Upper lobe of left lung (tissue), 6 donors: ENCODE data around the gene FYN. TPM values are rescaled to one million over a fixed set of nuclear protein-coding genes. Genes with fewer than 3 reads are reported as not detected.

Experiments used
- ATAC-seq, 2 donors: fragments of 200-7000 bp; cut with Tn5 transposase; one replicate each; pipeline ENCODE4 v1.9.1; 2022; ENCODE audit warnings: mild to moderate bottlenecking in 2 of 2, moderate library complexity in 2 of 2; ENCODE audit not compliant: low FRiP score in 2 of 2
- DNase-seq, 2 donors: peaks; one replicate each; pipeline ENCODE4 v3.0.0-alpha.2; 2019 to 2020
- H3K27ac ChIP-seq, 4 donors: fragments of 200-600 bp; sonication (generic); one replicate each; pipeline ENCODE4 v1.5.1; 2016 to 2019
- H3K27me3 ChIP-seq, 4 donors: fragments of 200-600 bp; sonication (generic); one replicate each; pipeline ENCODE4 v1.5.1; 2017 to 2019
- H3K36me3 ChIP-seq, 4 donors: fragments of 200-600 bp; sonication (generic); one replicate each; pipeline ENCODE4 v1.5.1; 2016 to 2019
- H3K4me1 ChIP-seq, 4 donors: fragments of 200-600 bp; sonication (generic); one replicate each; pipeline ENCODE4 v1.5.1; 2018 to 2019
- H3K4me3 ChIP-seq, 4 donors: fragments of 200-600 bp; sonication (generic); one replicate each; pipeline ENCODE4 v1.5.1; 2017 to 2019; ENCODE audit warnings: mild to moderate bottlenecking in 2 of 4, moderate library complexity in 1 of 4
- H3K9me3 ChIP-seq, 4 donors: fragments of 200-600 bp; sonication (generic); one replicate each; pipeline ENCODE4 v1.5.1; 2018 to 2019
- CTCF ChIP-seq, 6 experiments: fragments of 450-650 bp in 4 of 6; fragments of 200-600 bp in 2 of 6; sonication (generic) in 2 of 6; IDR thresholded peaks; one replicate each; pipeline ENCODE4 v1.5.1; 2016 to 2019; ENCODE audit warnings: antibody characterized with exemption in 6 of 6
- EP300 ChIP-seq, 4 donors: sonication (generic); formaldehyde crosslinking; IDR thresholded peaks; one replicate each; pipeline ENCODE4 v1.5.1; 2017; ENCODE audit warnings: antibody characterized with exemption in 4 of 4, control low read depth in 2 of 4
- POLR2A ChIP-seq, 4 donors: fragments of 450-650 bp; IDR thresholded peaks; one replicate each; pipeline ENCODE4 v1.5.1; 2016 to 2017; ENCODE audit warnings: antibody characterized with exemption in 4 of 4, mild to moderate bottlenecking in 2 of 4
- POLR2AphosphoS5 ChIP-seq, 2 donors: sonication (generic); formaldehyde crosslinking; IDR thresholded peaks; one replicate each; pipeline ENCODE4 v1.5.1; 2017; ENCODE audit warnings: antibody characterized with exemption in 2 of 2
- WGBS, 2 donors: methylation state at CpG; one replicate each; pipeline ENCODE4 v1.1.5; 2017 to 2018; 5-methylcytosine and 5-hydroxymethylcytosine counted together
- total RNA-seq, 6 donors: library from RNA; depleted of rRNA in 4 of 6; stranded (reverse); fragments of >200 nt in 4 of 6; gene quantifications; one replicate each; pipeline versions ENCODE4 v1.1.0 to v1.2.1, GENCODE V29; 2016 to 2021
- donor health status: DM: no; HTN: no; CAD: no; lungs with moderate emphysema.
- donor health status: DM: no; HTN: yes; CAD: no; lungs with severe emphysema.

The FYN gene
- total RNA-seq, 6 donors from 2014 or later = 69.1 to 181 (median 113) TPM

- Histone ChIP-seq H3K9me3 (no peaks in the 10 kb centered on the region), H3K36me3 (no peaks in the 10 kb centered on the region), H3K27me3 (no peaks in the 10 kb centered on the region), H3K27ac (no peak overlapping the region), H3K4me3 (no peak overlapping the region), H3K4me1 (peaks cover 9 to 35% (median 26%) of the 10 kb centered on the region in 4 donors)
- no peak for ATAC-seq
- no peak for DNase-seq
- no peak for TF ChIP-seq POLR2AphosphoS5 (IDR thresholded peaks at IDR 0.05)
- no peak for TF ChIP-seq EP300 (IDR thresholded peaks at IDR 0.05)
- TF ChIP-seq CTCF (IDR thresholded peaks at IDR 0.05) = no peak
- no peak for TF ChIP-seq POLR2A (IDR thresholded peaks at IDR 0.05)
- WGBS, 2 donors = 81 to 85% methylated on average over 1 of the region's 1 CpG
Observed at GRCh38 chr6:111855753-111856152, 17.5 kb downstream of the FYN start.

GRCh38 chr6:111854683-111855082 lies 18.6 kb downstream of the FYN start:
- TF ChIP-seq EP300 (IDR thresholded peaks at IDR 0.05) = no peak
- TF ChIP-seq POLR2AphosphoS5 (IDR thresholded peaks at IDR 0.05) = no peak
- TF ChIP-seq CTCF (IDR thresholded peaks at IDR 0.05) = no peak
- TF ChIP-seq POLR2A (IDR thresholded peaks at IDR 0.05) = no peak
- H3K4me3 ChIP-seq = no peak overlapping the region
- WGBS, 2 donors = 62 to 68% methylated on average over 2 of the region's 2 CpGs
- ATAC-seq = no peak
- no peaks in the 10 kb centered on the region for H3K27me3 ChIP-seq
- no peaks in the 10 kb centered on the region for H3K9me3 ChIP-seq
- H3K4me1 ChIP-seq = peaks cover 9 to 43% (median 27%) of the 10 kb centered on the region in 4 donors
- no peaks in the 10 kb centered on the region for H3K36me3 ChIP-seq
- H3K27ac ChIP-seq = no peak overlapping the region
- no peak for DNase-seq

- DNase-seq = no peak
- 54% methylated on average over 2 of the region's 2 CpGs for WGBS, 2 donors
Observed at GRCh38 chr6:111852725-111853124, 20.5 kb downstream of the FYN start.

GRCh38 chr6:111850295-111850937 lies 22.8 kb downstream of the FYN start:
- Histone ChIP-seq H3K36me3 (no peaks in the 10 kb centered on the region), H3K9me3 (no peaks in the 10 kb centered on the region), H3K4me3 (no peak overlapping the region), H3K27ac (no peak overlapping the region), H3K4me1 (peaks cover 23 to 56% (median 43%) of the 10 kb centered on the region in 4 donors), H3K27me3 (no peaks in the 10 kb centered on the region)
- ATAC-seq (peak; percentile 12 to 21), DNase-seq (peak in 1 of 2 donors; percentile 9)
- TF ChIP-seq CTCF (IDR thresholded peaks at IDR 0.05) = no peak
- TF ChIP-seq POLR2AphosphoS5 (IDR thresholded peaks at IDR 0.05) = no peak
- no peak for TF ChIP-seq EP300 (IDR thresholded peaks at IDR 0.05)
- no peak for TF ChIP-seq POLR2A (IDR thresholded peaks at IDR 0.05)
- WGBS, 2 donors = 56 to 79% methylated on average over 10 of the region's 10 CpGs

More at GRCh38 chr6:111852725-111853124, 20.5 kb downstream of the FYN start:
- H3K9me3 ChIP-seq = no peaks in the 10 kb centered on the region
- peaks cover 6 to 44% (median 27%) of the 10 kb centered on the region in 4 donors for H3K4me1 ChIP-seq
- H3K4me3 ChIP-seq = no peak overlapping the region
- TF ChIP-seq POLR2A (IDR thresholded peaks at IDR 0.05) (no peak), CTCF (IDR thresholded peaks at IDR 0.05) (no peak), POLR2AphosphoS5 (IDR thresholded peaks at IDR 0.05) (no peak), EP300 (IDR thresholded peaks at IDR 0.05) (no peak)
- H3K27ac ChIP-seq = no peak overlapping the region
- H3K36me3 ChIP-seq = no peaks in the 10 kb centered on the region
- peak in 1 of 2 donors; percentile 63 for ATAC-seq
- no peaks in the 10 kb centered on the region for H3K27me3 ChIP-seq

GRCh38 chr6:111849298-111849697 lies 24.0 kb downstream of the FYN start:
- H3K9me3 ChIP-seq = no peaks in the 10 kb centered on the region
- peaks cover 34 to 63% (median 53%) of the 10 kb centered on the region in 4 donors for H3K4me1 ChIP-seq
- H3K36me3 ChIP-seq = no peaks in the 10 kb centered on the region
- no peak for ATAC-seq
- H3K27ac ChIP-seq = no peak overlapping the region
- TF ChIP-seq POLR2A (IDR thresholded peaks at IDR 0.05) (no peak), POLR2AphosphoS5 (IDR thresholded peaks at IDR 0.05) (no peak), CTCF (IDR thresholded peaks at IDR 0.05) (no peak), EP300 (IDR thresholded peaks at IDR 0.05) (no peak)
- H3K4me3 ChIP-seq = no peak overlapping the region
- no peak for DNase-seq
- WGBS, 2 donors = 85 to 91% methylated on average over 5 of the region's 5 CpGs
- no peaks in the 10 kb centered on the region for H3K27me3 ChIP-seq
